HG03571 (cell line): Measurements from ENCODE around the gene UBE2O.
"Not testable (repeated sequence)": the region's sequence is repeated elsewhere in the genome, so short reads cannot be mapped to it uniquely, and the experiment has no call there.

ENCODE experiments used
- ATAC-seq: cut with Tn5 transposase; IDR thresholded peaks from one replicate; pipeline ENCODE4 v1.9.1; 2021; ENCODE audit not compliant: unreplicated experiment

The UBE2O gene

GRCh38 chr17:76354747-76355310, 98.1 kb downstream of the UBE2O start:
- no peak for ATAC-seq

- no peak for ATAC-seq
Observed at GRCh38 chr17:76354317-76354729, 98.6 kb downstream of the UBE2O start.

GRCh38 chr17:76353599-76354316, 99.2 kb downstream of the UBE2O start, which contains the start of gene PRPSAP1:
TSS of gene PRPSAP1 (minus strand) at chr17:76353916. CDS start at chr17:76353703, 213 bp downstream.
- peak; percentile 84 for ATAC-seq

- ATAC-seq: peak; percentile 26
Observed at GRCh38 chr17:76353004-76353598, 99.9 kb downstream of the UBE2O start.

- no peak for ATAC-seq
Observed at GRCh38 chr17:76351526-76352071, 101.4 kb downstream of the UBE2O start.

- no peak for ATAC-seq
Observed at GRCh38 chr17:76350463-76350862, 102.5 kb downstream of the UBE2O start.

GRCh38 chr17:76346936-76347335, 106.0 kb downstream of the UBE2O start:
- ATAC-seq: not testable (repeated sequence)

GRCh38 chr17:76345377-76345974, 107.5 kb downstream of the UBE2O start:
- no peak for ATAC-seq

- no peak for ATAC-seq
Observed at GRCh38 chr17:76343106-76343505, 109.8 kb downstream of the UBE2O start.

GRCh38 chr17:76341301-76341700, 111.7 kb downstream of the UBE2O start:
- no peak for ATAC-seq
